Ovary (tissue), 3 donors: ENCODE measurements around the gene TUBA3D.
"Not testable (repeated sequence)": the region's sequence is repeated elsewhere in the genome, so short reads cannot be mapped to it uniquely, and the experiment has no call there.

ENCODE experiments used
- POLR2A ChIP-seq: fragments of 450-650 bp; IDR thresholded peaks from one replicate; pipeline ENCODE4 v1.6.1; 2017; ENCODE audit warnings: antibody characterized with exemption, mild to moderate bottlenecking, moderate library complexity
- TF ChIP-seq, protein P1 (sequence below), 3 donors: fragments of 450-650 bp in 2 of 3; fragments of 200-600 bp in 1 of 3; IDR thresholded peaks; one replicate each; pipeline versions ENCODE4 v1.5.1 to v1.8.0; 2016 to 2022; ENCODE audit warnings: antibody characterized with exemption in 3 of 3, mild to moderate bottlenecking in 1 of 3
- donor health status: DM: no; HTN: no; CAD: no.

DNA sequence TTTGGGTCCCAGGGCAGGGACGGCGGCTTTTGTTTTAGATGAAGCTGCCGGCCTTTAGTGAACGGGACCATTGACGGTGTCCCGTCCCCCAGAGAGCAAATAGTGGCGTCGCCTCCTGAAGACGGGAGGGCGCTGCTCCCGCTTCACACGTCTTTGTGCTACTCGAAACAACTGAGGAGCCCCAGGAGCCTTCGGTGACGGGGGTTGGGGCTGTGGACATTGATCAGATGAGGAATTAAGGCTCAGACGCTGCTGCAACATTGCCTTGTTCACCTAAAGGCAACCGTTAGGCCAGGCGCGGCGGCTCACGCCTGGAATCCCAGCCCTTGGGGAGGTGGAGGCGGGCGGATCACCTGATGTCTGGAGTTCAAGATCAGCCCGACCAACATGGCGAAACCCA, 444 bp downstream of the TUBA3D start:
- TF ChIP-seq, protein P1, sequence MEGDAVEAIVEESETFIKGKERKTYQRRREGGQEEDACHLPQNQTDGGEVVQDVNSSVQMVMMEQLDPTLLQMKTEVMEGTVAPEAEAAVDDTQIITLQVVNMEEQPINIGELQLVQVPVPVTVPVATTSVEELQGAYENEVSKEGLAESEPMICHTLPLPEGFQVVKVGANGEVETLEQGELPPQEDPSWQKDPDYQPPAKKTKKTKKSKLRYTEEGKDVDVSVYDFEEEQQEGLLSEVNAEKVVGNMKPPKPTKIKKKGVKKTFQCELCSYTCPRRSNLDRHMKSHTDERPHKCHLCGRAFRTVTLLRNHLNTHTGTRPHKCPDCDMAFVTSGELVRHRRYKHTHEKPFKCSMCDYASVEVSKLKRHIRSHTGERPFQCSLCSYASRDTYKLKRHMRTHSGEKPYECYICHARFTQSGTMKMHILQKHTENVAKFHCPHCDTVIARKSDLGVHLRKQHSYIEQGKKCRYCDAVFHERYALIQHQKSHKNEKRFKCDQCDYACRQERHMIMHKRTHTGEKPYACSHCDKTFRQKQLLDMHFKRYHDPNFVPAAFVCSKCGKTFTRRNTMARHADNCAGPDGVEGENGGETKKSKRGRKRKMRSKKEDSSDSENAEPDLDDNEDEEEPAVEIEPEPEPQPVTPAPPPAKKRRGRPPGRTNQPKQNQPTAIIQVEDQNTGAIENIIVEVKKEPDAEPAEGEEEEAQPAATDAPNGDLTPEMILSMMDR (IDR thresholded peaks at IDR 0.05), result not testable (repeated sequence)
- not testable (repeated sequence) for TF ChIP-seq POLR2A
